22Rv1 (cell line): ENCODE measurements around the gene DDC.

Experiments used
- H3K27ac ChIP-seq: fragments of 450-650 bp; 2 replicates; pipeline ENCODE4 v1.5.1; 2017
- ZFX ChIP-seq: fragments of 450-650 bp; IDR thresholded peaks from 2 replicates; pipeline ENCODE4 v1.6.1; 2017; ENCODE audit warnings: antibody characterized with exemption, borderline replicate concordance
- TF ChIP-seq, protein P1 (sequence below): fragments of 450-650 bp; IDR thresholded peaks from 2 replicates; pipeline ENCODE4 v1.5.1; 2017; ENCODE audit warnings: mild to moderate bottlenecking

DDC gene

DNA sequence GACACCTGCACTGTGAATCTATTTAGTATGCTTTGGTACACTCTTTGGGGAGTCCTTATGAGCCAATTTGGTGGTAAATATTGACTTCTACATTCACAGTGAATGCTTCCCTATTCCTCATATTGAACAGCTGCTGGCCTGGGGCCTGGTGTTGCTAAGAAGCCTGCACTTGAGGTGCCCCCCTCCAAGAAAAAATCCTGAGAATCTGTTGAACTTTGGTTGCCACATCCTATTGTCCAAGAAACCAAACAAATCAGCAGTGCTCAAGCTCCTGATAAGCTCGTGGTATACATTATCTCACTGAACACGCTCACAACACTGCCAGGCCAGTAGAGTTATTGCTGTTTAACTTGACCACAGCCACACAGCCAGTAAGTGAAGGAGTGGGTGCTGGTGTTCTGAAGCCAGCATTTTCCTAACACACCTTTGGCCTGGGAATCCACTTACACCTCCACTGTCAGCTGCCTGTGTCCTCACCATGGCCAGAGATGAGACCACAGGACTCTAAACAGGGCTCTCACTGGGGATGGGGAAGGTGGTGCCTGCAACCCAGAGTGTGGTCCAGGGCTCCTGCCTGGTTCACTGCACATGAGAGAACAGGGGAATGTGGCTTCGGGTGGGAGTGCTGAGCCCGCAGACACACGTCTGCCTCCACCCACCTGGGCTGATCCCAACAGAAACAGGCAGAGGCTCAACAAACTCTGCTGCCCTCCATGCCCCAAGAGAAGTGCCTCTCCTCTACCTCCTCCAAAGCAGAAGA lies 6.7 kb downstream of the DDC start:
- H3K27ac ChIP-seq = no peak overlapping the region
- TF ChIP-seq, protein P1, sequence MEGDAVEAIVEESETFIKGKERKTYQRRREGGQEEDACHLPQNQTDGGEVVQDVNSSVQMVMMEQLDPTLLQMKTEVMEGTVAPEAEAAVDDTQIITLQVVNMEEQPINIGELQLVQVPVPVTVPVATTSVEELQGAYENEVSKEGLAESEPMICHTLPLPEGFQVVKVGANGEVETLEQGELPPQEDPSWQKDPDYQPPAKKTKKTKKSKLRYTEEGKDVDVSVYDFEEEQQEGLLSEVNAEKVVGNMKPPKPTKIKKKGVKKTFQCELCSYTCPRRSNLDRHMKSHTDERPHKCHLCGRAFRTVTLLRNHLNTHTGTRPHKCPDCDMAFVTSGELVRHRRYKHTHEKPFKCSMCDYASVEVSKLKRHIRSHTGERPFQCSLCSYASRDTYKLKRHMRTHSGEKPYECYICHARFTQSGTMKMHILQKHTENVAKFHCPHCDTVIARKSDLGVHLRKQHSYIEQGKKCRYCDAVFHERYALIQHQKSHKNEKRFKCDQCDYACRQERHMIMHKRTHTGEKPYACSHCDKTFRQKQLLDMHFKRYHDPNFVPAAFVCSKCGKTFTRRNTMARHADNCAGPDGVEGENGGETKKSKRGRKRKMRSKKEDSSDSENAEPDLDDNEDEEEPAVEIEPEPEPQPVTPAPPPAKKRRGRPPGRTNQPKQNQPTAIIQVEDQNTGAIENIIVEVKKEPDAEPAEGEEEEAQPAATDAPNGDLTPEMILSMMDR = no peak
- TF ChIP-seq ZFX = no peak

DNA sequence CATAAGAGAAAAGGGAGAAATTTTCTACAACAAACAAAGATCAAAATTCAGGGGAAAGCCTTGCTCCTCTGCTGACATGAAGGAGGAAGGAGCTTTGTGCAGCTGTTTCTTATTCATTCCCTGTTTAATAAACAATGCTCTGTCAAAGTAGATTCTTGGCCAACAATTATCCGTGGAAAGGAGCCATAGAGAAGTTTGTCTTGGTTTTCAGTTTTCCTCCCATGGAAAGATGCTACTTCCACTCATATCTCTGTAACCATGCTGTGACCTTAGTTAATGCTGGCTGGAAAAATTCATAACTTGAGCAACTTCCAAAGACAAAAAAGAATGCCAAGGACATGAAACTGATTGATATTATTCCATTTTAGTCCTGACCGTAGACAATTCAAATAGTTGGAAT lies 8.1 kb downstream of the DDC start:
- no peak overlapping the region for H3K27ac ChIP-seq
- TF ChIP-seq, protein P1 = no peak
- TF ChIP-seq ZFX = no peak

DNA sequence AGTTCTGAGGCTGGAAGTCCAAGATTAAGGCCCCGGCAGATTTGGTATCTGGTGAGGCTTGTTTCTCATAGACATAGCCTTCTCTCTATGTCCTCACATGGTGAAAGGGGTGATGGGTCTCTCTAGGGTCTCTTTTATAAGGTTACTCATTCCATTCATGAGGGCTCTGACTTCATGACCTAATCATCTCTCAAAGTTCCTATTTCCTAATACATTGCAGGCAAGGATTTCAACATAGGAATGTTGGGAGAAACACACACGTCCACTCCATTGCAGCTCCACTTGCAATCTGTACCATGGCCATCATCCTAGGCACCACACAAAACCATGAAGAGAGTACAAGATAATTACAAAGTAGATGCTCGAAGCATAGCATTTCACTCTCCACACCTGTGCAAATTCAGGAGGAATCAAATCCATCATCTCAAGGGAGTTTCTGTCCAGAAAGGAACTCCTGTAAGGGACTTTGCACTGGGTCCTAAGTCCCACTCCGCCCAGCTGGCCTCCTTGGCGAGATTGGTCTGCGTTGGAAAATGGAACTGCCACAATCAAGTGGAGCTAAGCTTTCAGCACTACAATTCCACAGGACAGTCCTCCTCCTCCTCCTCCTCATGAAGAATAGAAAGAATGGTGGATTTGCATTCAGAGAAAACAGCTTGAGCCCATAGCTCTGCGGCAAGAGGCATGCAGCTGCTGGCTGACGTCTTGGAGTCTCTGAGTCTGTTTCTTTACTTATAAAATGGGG lies 8.8 kb downstream of the DDC start:
- H3K27ac ChIP-seq = no peak overlapping the region
- TF ChIP-seq, protein P1 = no peak
- no peak for TF ChIP-seq ZFX

DNA sequence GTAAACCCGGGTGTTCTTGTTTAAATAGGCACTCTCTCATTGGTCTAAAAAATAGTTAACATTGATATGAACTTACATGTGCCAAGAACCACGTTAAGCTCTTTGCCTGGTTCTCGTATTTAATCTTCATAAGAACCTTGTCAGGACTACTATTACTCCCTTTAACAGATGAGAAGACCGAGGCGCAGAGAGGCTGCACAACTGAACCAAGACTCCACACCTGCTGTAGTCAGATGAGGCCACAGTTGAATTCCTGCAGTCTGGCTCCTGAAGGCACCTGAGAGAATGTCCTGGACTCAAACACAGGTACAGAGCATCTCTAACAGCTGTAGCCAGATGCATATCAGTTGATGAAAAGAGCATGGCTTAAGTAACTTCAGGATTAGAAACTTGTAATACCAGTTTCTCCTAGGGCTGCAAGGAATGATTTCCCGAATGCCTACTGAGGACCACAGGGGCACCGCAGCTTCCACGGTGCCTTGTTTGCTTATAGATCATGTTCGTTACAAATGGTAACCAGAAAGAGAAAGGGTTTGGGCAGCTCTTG lies 9.5 kb downstream of the DDC start:
- H3K27ac ChIP-seq = no peak overlapping the region
- TF ChIP-seq, protein P1 = no peak
- no peak for TF ChIP-seq ZFX

DNA sequence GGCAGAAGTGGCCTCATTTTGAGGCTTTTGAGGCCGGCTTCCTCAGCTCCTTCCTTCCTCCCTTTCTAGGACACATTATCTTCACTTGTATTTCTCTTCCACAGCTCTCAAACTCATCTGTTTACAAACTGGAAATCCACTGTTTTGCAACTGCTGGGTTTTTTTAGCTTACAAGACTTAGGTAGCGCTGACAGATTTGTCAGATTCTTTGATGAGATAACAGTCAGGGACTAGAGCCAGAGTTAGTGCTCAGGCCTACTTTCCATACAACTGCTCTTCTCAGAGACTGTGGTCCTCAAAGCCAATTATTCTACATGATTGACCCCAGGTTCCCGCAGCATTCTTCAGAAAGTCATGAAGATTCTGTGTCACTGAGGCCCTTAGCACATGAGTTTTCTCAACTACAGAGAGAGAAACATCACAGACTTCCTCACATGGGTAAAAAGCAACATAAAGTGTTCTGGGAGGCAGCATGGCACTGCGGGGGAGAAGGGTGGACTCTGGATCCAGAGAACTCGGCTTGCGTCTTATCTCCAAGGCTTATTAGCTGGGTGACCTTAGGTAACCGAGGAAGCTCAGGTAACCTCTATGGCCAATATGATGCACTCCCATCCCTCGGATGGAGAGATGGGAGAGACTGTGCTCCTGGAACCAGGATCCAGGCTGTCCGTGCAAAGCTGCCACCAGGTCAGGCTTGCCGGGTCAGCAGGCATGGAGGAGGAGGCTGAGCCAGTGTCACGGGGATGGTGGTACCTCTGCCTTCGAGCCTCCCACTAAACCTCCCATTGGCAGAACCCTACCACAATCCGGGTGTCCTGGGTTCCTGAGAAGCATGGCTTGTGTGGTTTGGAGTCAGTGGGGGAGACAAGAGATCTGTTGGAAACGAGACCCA lies 10.5 kb downstream of the DDC start:
- no peak overlapping the region for H3K27ac ChIP-seq
- TF ChIP-seq, protein P1 = no peak
- TF ChIP-seq ZFX = no peak

DNA sequence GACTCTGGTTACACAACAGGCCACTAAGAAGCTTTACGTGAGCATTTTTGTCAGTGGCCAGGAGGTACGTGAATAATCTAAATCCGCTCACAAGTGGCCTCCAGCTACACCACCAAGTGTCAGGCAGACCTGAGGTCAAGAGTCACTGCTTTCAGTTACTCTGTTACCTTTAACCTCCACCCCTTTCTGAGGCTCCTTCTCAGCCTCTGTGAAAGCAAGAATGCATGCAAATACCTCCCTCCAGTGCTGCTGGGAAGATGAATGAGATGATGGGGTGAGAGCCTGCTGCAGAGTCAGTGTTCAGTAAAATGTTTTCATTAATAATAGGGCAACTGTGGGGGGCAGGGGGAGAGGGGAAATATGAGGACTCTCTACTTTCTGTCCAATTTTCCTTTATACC lies 11.2 kb downstream of the DDC start:
- H3K27ac ChIP-seq = no peak overlapping the region
- no peak for TF ChIP-seq ZFX
- TF ChIP-seq, protein P1 = no peak
